H1 (cell line): ENCODE data around the gene MADD. TPM values are rescaled to one million over a fixed set of nuclear protein-coding genes. Genes with fewer than 3 reads are reported as not detected.

Source experiments
- CTCF ChIA-PET: fragments of 300-600 bp; sonication (Branson Sonifier 250); formaldehyde crosslinking; loops from one replicate; lab custom pipeline; 2021; ENCODE audit not compliant: partially characterized antibody; lab: Charles Lee
- POLR2A ChIA-PET: fragments of 300-600 bp; sonication (Branson Sonifier 250); formaldehyde crosslinking; loops from one replicate; lab custom pipeline; 2021; ENCODE audit warnings: inconsistent platforms; ENCODE audit not compliant: partially characterized antibody; lab: Charles Lee
- DNase-seq, 2 experiments: peaks; one replicate each; pipeline versions ENCODE4 v3.0.0 to v3.0.0-alpha.2; 2010 to 2022; ENCODE audit warnings: low spot score in 2 of 2, low read depth in 1 of 2, mixed read lengths in 1 of 2
- FAIRE-seq: peaks from 2 replicates; lab custom pipeline; 2011; peaks lifted over from hg19 to GRCh38; lab: Jason Lieb, UNC
- H2AFZ ChIP-seq: 2 replicates; pipeline ENCODE4 v1.8.1; 2012; ENCODE audit warnings: low read length, inconsistent platforms
- H2AK5ac ChIP-seq: 2 replicates; pipeline ENCODE4 v1.6.1; 2013; ENCODE audit warnings: low read depth, low read length
- H2BK120ac ChIP-seq: replicated peaks from 2 replicates; pipeline ENCODE3; 2013; ENCODE audit warnings: low read depth, low read length, inconsistent platforms
- H2BK12ac ChIP-seq: 2 replicates; pipeline ENCODE4 v1.6.1; 2013; ENCODE audit warnings: low read depth, low read length
- H2BK15ac ChIP-seq: 2 replicates; pipeline ENCODE4 v1.6.1; 2013; ENCODE audit warnings: low read length
- H2BK20ac ChIP-seq: 2 replicates; pipeline ENCODE4 v1.6.1; 2013; ENCODE audit warnings: low read length
- H2BK5ac ChIP-seq: 2 replicates; pipeline ENCODE4 v1.6.1; 2013; ENCODE audit warnings: low read depth, low read length
- H3K14ac ChIP-seq: 2 replicates; pipeline ENCODE4 v1.6.1; 2013; ENCODE audit warnings: inconsistent platforms; ENCODE audit not compliant: insufficient read length
- H3K18ac ChIP-seq: 2 replicates; pipeline ENCODE4 v1.6.1; 2013; ENCODE audit warnings: low read length; ENCODE audit errors: extremely low read depth
- H3K23ac ChIP-seq: 2 replicates; pipeline ENCODE4 v1.6.1; 2013; ENCODE audit warnings: inconsistent platforms; ENCODE audit not compliant: insufficient read length
- H3K23me2 ChIP-seq: 2 replicates; pipeline ENCODE4 v1.6.1; 2013; ENCODE audit warnings: low read depth, low read length
- H3K27ac ChIP-seq: 2 replicates; pipeline ENCODE4 v1.6.1; 2011; ENCODE audit warnings: low read depth, low read length, inconsistent platforms
- H3K27me3 ChIP-seq, 4 experiments: replicated peaks in 1 of 4; 1 replicate in 1 of 4; 2 replicates in 3 of 4; pipeline versions ENCODE4 v1.6.1 to v1.8.1; 2011 to 2013; ENCODE audit warnings: low read length in 3 of 4, mild to moderate bottlenecking in 3 of 4, inconsistent platforms in 2 of 4, mixed read lengths in 2 of 4, moderate library complexity in 1 of 4; ENCODE audit not compliant: control insufficient read depth in 3 of 4, insufficient read depth in 3 of 4; ENCODE audit errors: extremely low read depth in 1 of 4
- H3K36me3 ChIP-seq, 4 experiments: 2 replicates each; pipeline versions ENCODE4 v1.6.1 to v1.8.1; 2011 to 2013; ENCODE audit warnings: mild to moderate bottlenecking in 4 of 4, low read length in 3 of 4, moderate library complexity in 2 of 4, control low read depth in 1 of 4, inconsistent platforms in 1 of 4; ENCODE audit not compliant: insufficient read depth in 4 of 4, control insufficient read depth in 2 of 4
- H3K4ac ChIP-seq: replicated peaks from 2 replicates; pipeline ENCODE3; 2013; ENCODE audit warnings: low read length, low read depth, mixed read lengths, inconsistent platforms; ENCODE audit not compliant: insufficient read length
- H3K4me1 ChIP-seq, 4 experiments: replicated peaks in 1 of 4; 1 replicate in 1 of 4; 2 replicates in 3 of 4; pipeline versions ENCODE4 v1.6.1 to v1.8.1; 2011 to 2013; ENCODE audit warnings: low read length in 3 of 4, inconsistent platforms in 2 of 4, mixed read lengths in 1 of 4; ENCODE audit not compliant: insufficient read depth in 4 of 4, control insufficient read depth in 3 of 4
- H3K4me2 ChIP-seq, 2 experiments: 2 replicates each; pipeline versions ENCODE4 v1.6.1 to v1.8.1; 2011 to 2013; ENCODE audit warnings: low read depth in 2 of 2, low read length in 2 of 2, control low read depth in 1 of 2, inconsistent platforms in 1 of 2, mild to moderate bottlenecking in 1 of 2; ENCODE audit not compliant: insufficient read depth in 1 of 2
- H3K4me3 ChIP-seq, 4 experiments: fragments of 200-600, 300-600 bp in 1 of 4; sonication (generic), shearing (Covaris generic), sonication (Bioruptor Twin) in 1 of 4; 2 replicates each; pipeline versions ENCODE4 v1.5.1 to v1.8.1; 2011 to 2016; ENCODE audit warnings: low read length in 4 of 4, low read depth in 3 of 4, control low read depth in 2 of 4, inconsistent platforms in 2 of 4, mild to moderate bottlenecking in 2 of 4, mixed read lengths in 1 of 4, moderate library complexity in 1 of 4; ENCODE audit not compliant: insufficient read depth in 2 of 4; ENCODE audit errors: extremely low read depth in 1 of 4
- H3K56ac ChIP-seq: replicated peaks from 2 replicates; pipeline ENCODE3; 2013; ENCODE audit warnings: low read depth, mild to moderate bottlenecking, mixed read lengths, low read length, inconsistent platforms; ENCODE audit not compliant: insufficient read length
- H3K79me1 ChIP-seq: 2 replicates; pipeline ENCODE4 v1.6.1; 2013; ENCODE audit warnings: low read depth, low read length, control low read depth
- H3K79me2 ChIP-seq, 2 experiments: 2 replicates each; pipeline versions ENCODE4 v1.6.1 to v1.8.1; 2012 to 2013; ENCODE audit warnings: low read length in 2 of 2, mild to moderate bottlenecking in 2 of 2, inconsistent platforms in 1 of 2; ENCODE audit not compliant: insufficient read depth in 2 of 2, control insufficient read depth in 1 of 2
- H3K9ac ChIP-seq, 4 experiments: replicated peaks in 1 of 4; 1 replicate in 1 of 4; 2 replicates in 3 of 4; pipeline versions ENCODE4 v1.6.1 to v1.8.1; 2011 to 2013; ENCODE audit warnings: low read depth in 3 of 4, low read length in 3 of 4, control low read depth in 2 of 4, mild to moderate bottlenecking in 2 of 4, moderate library complexity in 2 of 4, inconsistent platforms in 1 of 4; ENCODE audit errors: extremely low read depth in 1 of 4
- H3K9me3 ChIP-seq, 2 experiments: 2 replicates each; pipeline versions ENCODE4 v1.6.1 to v1.8.1; 2012 to 2013; ENCODE audit warnings: mild to moderate bottlenecking in 2 of 2, moderate library complexity in 2 of 2, control low read depth in 1 of 2, inconsistent platforms in 1 of 2, low read depth in 1 of 2, low read length in 1 of 2, mixed read lengths in 1 of 2; ENCODE audit not compliant: insufficient read depth in 2 of 2
- H4K20me1 ChIP-seq, 2 experiments: replicated peaks in 1 of 2; 2 replicates each; pipeline versions ENCODE3 to v1.8.1; 2011 to 2013; ENCODE audit warnings: inconsistent platforms in 2 of 2, low read length in 2 of 2, mild to moderate bottlenecking in 1 of 2; ENCODE audit not compliant: insufficient read depth in 2 of 2, control insufficient read depth in 1 of 2
- H4K5ac ChIP-seq: 2 replicates; pipeline ENCODE4 v1.6.1; 2013; ENCODE audit warnings: low read length, low read depth, mixed read lengths, inconsistent platforms; ENCODE audit not compliant: insufficient read length
- H4K8ac ChIP-seq: 2 replicates; pipeline ENCODE4 v1.8.0; 2013; ENCODE audit warnings: mild to moderate bottlenecking, moderate library complexity, low read length, inconsistent platforms; ENCODE audit not compliant: insufficient read depth; ENCODE audit errors: extremely low read depth
- H4K91ac ChIP-seq: replicated peaks from 2 replicates; pipeline ENCODE3; 2013; ENCODE audit warnings: low read length, mixed read lengths, inconsistent platforms; ENCODE audit not compliant: insufficient read length
- ASH2L ChIP-seq: fragments of 200-600, 300-600 bp; sonication (generic); IDR thresholded peaks from one replicate; pipeline ENCODE4 v1.7.1; 2017; ENCODE audit warnings: low read length
- CEBPB ChIP-seq: IDR thresholded peaks from 2 replicates; pipeline ENCODE4 v1.6.1; 2012; ENCODE audit warnings: low read depth, low read length
- FOSL1 ChIP-seq: IDR thresholded peaks from 2 replicates; pipeline ENCODE4 v1.6.1; 2011; ENCODE audit warnings: mild to moderate bottlenecking, low read depth, low read length, moderate library complexity; ENCODE audit not compliant: insufficient read depth
- HDAC6 ChIP-seq: IDR thresholded peaks from one replicate; pipeline ENCODE4 v1.7.1; 2012; ENCODE audit warnings: low read depth, mild to moderate bottlenecking, inconsistent platforms, low read length, moderate library complexity
- MAFK ChIP-seq: IDR thresholded peaks from 2 replicates; pipeline ENCODE4 v1.6.1; 2012; ENCODE audit warnings: low read depth, mild to moderate bottlenecking, improper control_type of control experiment, low read length
- NANOG ChIP-seq: IDR thresholded peaks from 2 replicates; pipeline ENCODE4 v1.6.1; 2011; ENCODE audit warnings: low read length, low read depth, mild to moderate bottlenecking, inconsistent platforms; ENCODE audit not compliant: insufficient read depth, poor library complexity, severe bottlenecking
- NRF1 ChIP-seq: IDR thresholded peaks from 2 replicates; pipeline ENCODE4 v1.6.1; 2011; ENCODE audit warnings: mild to moderate bottlenecking, low read depth, low read length, improper control_type of control experiment
- SIN3A ChIP-seq, 2 experiments: IDR thresholded peaks in 1 of 2; conservative IDR thresholded peaks in 1 of 2; 2 replicates each; pipeline ENCODE4 v1.6.1; 2011 to 2012; ENCODE audit warnings: low read length in 2 of 2, improper control_type of control experiment in 1 of 2, low read depth in 1 of 2, mild to moderate bottlenecking in 1 of 2
- SP4 ChIP-seq: IDR thresholded peaks from 2 replicates; pipeline ENCODE4 v1.6.1; 2012; ENCODE audit warnings: low read length, inconsistent platforms
- SRF ChIP-seq: IDR thresholded peaks from 2 replicates; pipeline ENCODE4 v1.6.1; 2011; ENCODE audit warnings: mild to moderate bottlenecking, low read depth, low read length, moderate library complexity
- WGBS, 2 experiments: shearing (Covaris generic) in 1 of 2; methylation state at CpG; one replicate each; pipeline versions ENCODE4 v1.1.6 to v1.1.7; 2013 to 2015; ENCODE audit warnings: low lambda C conversion rate in 2 of 2, mixed read lengths in 2 of 2, inconsistent platforms in 1 of 2, low coverage in 1 of 2, missing lambda C conversion rate in 1 of 2; ENCODE audit not compliant: insufficient replicate concordance in 2 of 2, insufficient coverage in 1 of 2, insufficient read length in 1 of 2; ENCODE audit errors: extremely low coverage in 1 of 2, missing lambda C conversion rate in 1 of 2; 5-methylcytosine and 5-hydroxymethylcytosine counted together
- polyA plus RNA-seq, 7 experiments: library from polyadenylated mRNA; depleted of rRNA in 3 of 7; stranded (reverse) in 5 of 7; unstranded in 2 of 7; fragments of >200 nt in 5 of 7; fragments of 200-250 nt in 2 of 7; gene quantifications; 1 replicate in 5 of 7; 2 replicates in 1 of 7; 4 replicates in 1 of 7; pipeline versions ENCODE4 v1.2.1 to v1.2.3, GENCODE V29; 2011 to 2013; ENCODE audit warnings: missing spikeins in 2 of 7, mixed read lengths in 2 of 7
- total RNA-seq: library from RNA; stranded (reverse); fragmentation: NEBNext Ultra II Directional; extraction: Animal tissue kit (Norgen Biotek cat#: 25700); gene quantifications from 2 replicates; pipeline ENCODE4 v1.2.1, GENCODE V29; 2021
- TF ChIP-seq, protein P1 (sequence below): IDR thresholded peaks from 2 replicates; pipeline ENCODE4 v1.6.1; 2012; ENCODE audit warnings: inconsistent platforms

Gene MADD
- total and polyA plus RNA-seq, 2 of the 8 experiments (the other 6 are each of a cell fraction or from before 2014, with no cell fraction given): 32.5 to 45.4 TPM

DNA sequence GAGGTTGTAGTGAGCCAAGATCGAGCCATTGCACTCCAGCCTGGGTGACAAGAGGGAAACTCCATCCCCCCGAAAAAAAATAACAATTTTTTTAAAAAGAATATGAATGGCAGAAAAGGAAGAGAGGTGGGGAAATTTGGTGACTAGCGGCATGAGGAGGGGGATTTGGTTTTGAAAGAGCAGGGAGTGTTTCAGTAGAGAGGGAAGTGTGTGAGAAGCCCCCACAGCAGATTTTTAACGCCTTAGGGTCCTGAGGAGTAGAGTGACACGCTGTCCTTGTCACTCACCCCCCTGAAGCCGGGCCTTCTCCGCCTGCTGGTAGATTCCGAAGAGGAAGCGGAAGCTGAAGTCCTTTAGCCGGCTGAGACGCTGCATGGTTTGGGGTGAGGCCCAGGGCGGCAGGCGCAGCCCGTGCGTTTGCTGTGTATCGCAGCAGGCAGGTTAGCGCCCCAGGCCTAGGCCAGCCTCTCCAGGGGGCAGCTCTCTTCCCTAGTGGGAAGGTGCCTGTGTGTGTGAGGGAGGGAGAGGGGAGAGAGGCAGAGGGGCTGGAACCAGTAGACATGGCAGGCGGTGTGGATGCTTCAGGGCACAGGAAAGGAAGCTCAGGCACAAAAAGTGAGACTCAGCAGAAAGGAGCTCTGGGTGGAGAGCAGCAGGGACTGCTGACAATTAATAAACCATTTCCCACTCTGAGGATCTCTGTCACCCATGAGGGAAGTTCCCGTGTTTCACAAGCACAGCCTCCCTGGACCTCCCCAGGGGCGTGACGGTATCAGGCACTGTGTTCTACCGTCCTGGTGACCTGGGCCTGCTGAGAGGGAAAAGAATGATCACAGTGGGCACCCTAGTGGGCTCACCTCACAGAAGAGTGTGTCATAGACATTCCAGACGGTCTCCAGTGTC lies 25.2 kb upstream of the MADD start:
- Histone ChIP-seq H2BK15ac (no peak overlapping the region), H3K23ac (no peak overlapping the region), H3K56ac (no peak overlapping the region), H2AK5ac (no peak overlapping the region), H3K14ac (no peak overlapping the region), H3K4me3 (no peak overlapping the region), H2BK5ac (no peak overlapping the region), H4K5ac (no peak overlapping the region), H2BK20ac (no peak overlapping the region), H4K91ac (no peak overlapping the region), H2BK12ac (no peak overlapping the region), H3K4me1 (peaks cover 0 to 6% (median 0%) of the 10 kb centered on the region in 4 experiments; a peak in 3 of 7 replicates), H3K4ac (no peak overlapping the region), H3K9me3 (no peaks in the 10 kb centered on the region), H3K18ac (no peak overlapping the region), H2AFZ (no peak overlapping the region), H3K23me2 (peaks cover 11% of the 10 kb centered on the region), H3K4me2 (no peak overlapping the region), H2BK120ac (no peak overlapping the region), H4K20me1 (peaks cover 0 to 8% of the 10 kb centered on the region in 2 experiments), H3K36me3 (peaks cover 9 to 34% (median 18%) of the 10 kb centered on the region in 4 experiments), H4K8ac (no peak overlapping the region), H3K79me1 (no peaks in the 10 kb centered on the region), H3K79me2 (peaks cover 0 to 9% of the 10 kb centered on the region in 2 experiments; a peak in 1 of 4 replicates), H3K27me3 (no peaks in the 10 kb centered on the region), H3K9ac (no peak overlapping the region), H3K27ac (no peak overlapping the region)
- FAIRE-seq: no peak
- ChIA-PET CTCF (interaction anchor here (0.6 to 10.9 kb wide), 10 partner anchors 7 to 110 kb away, joined by 3 to 127 read pairs (median 4); partner anchors contain the start of gene NR1H3), POLR2A (interaction anchor here (0.7 to 11.4 kb wide), 6 partner anchors 9 to 60 kb away, joined by 3 to 138 read pairs (median 3); partner anchors contain the start of gene DDB2)
- 93% methylated on average over 23 of the region's 23 CpGs; no CpG with 5 or more reads in 1 of the 2 experiments for WGBS, 2 experiments
- no peak for DNase-seq
- TF ChIP-seq HDAC6: no peak
- TF ChIP-seq NRF1: no peak
- TF ChIP-seq FOSL1: no peak
- TF ChIP-seq, protein P1, sequence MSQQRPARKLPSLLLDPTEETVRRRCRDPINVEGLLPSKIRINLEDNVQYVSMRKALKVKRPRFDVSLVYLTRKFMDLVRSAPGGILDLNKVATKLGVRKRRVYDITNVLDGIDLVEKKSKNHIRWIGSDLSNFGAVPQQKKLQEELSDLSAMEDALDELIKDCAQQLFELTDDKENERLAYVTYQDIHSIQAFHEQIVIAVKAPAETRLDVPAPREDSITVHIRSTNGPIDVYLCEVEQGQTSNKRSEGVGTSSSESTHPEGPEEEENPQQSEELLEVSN: no peak
- no peak for TF ChIP-seq SRF
- TF ChIP-seq MAFK: no peak
- TF ChIP-seq NANOG: no peak
- TF ChIP-seq SIN3A (conservative IDR thresholded peaks at IDR 0.05 in 1 of 2, IDR thresholded peaks at IDR 0.05 in 1 of 2; ENCODE audit: low read depth in 1 of 2, low read length in 2 of 2): no peak
- no peak for TF ChIP-seq SP4
- no peak for TF ChIP-seq ASH2L
- no peak for TF ChIP-seq CEBPB
